Germinal center (tissue), 1 donor: ENCODE measurements around the gene KIRREL1.

Source experiments
- DNase-seq: peaks from one replicate; pipeline ENCODE4 v3.0.0; 2012; ENCODE audit warnings: mixed read lengths, low spot score

Gene KIRREL1

GRCh38 chr1:158035976-158036583 lies 42.6 kb downstream of the KIRREL1 start:
- DNase-seq = no peak

- no peak for DNase-seq
Measured at GRCh38 chr1:158037008-158037865, 43.8 kb downstream of the KIRREL1 start.

- no peak for DNase-seq
Measured at GRCh38 chr1:158037866-158038359, 44.5 kb downstream of the KIRREL1 start.

- no peak for DNase-seq
Measured at GRCh38 chr1:158038793-158039192, 45.3 kb downstream of the KIRREL1 start.

- no peak for DNase-seq
Measured at GRCh38 chr1:158039380-158039779, 45.9 kb downstream of the KIRREL1 start.

GRCh38 chr1:158040323-158040722 lies 46.9 kb downstream of the KIRREL1 start:
- no peak for DNase-seq

- DNase-seq = no peak
Measured at GRCh38 chr1:158043232-158043631, 49.8 kb downstream of the KIRREL1 start.

- DNase-seq = no peak
Measured at GRCh38 chr1:158045639-158046038, 52.2 kb downstream of the KIRREL1 start.

- DNase-seq = no peak
Measured at GRCh38 chr1:158046715-158047510, 53.5 kb downstream of the KIRREL1 start.

GRCh38 chr1:158048371-158049067 lies 55.1 kb downstream of the KIRREL1 start:
- DNase-seq = no peak

- DNase-seq = no peak
Measured at GRCh38 chr1:158049853-158050252, 56.4 kb downstream of the KIRREL1 start.

GRCh38 chr1:158053276-158053675 lies 59.8 kb downstream of the KIRREL1 start:
- no peak for DNase-seq

GRCh38 chr1:158054721-158055120 lies 61.3 kb downstream of the KIRREL1 start:
- no peak for DNase-seq

GRCh38 chr1:158055854-158056253 lies 62.4 kb downstream of the KIRREL1 start:
- no peak for DNase-seq

GRCh38 chr1:158056498-158056897 lies 63.1 kb downstream of the KIRREL1 start:
- DNase-seq = no peak

- DNase-seq = no peak
Measured at GRCh38 chr1:158058237-158058985, 65.0 kb downstream of the KIRREL1 start.

GRCh38 chr1:158059984-158060383 lies 66.5 kb downstream of the KIRREL1 start:
- DNase-seq = no peak

- no peak for DNase-seq
Measured at GRCh38 chr1:158062174-158062573, 68.7 kb downstream of the KIRREL1 start.

GRCh38 chr1:158067662-158068061 lies 74.2 kb downstream of the KIRREL1 start:
- DNase-seq = no peak

- no peak for DNase-seq
Measured at GRCh38 chr1:158068918-158069317, 75.5 kb downstream of the KIRREL1 start.

- DNase-seq = no peak
Measured at GRCh38 chr1:158071138-158071537, 77.7 kb downstream of the KIRREL1 start.
